A673 (cell line): ENCODE results near the gene LMBRD1.

Experiments used
- EZH2 ChIP-seq: fragments of 200-600 bp; sonication (generic); IDR thresholded peaks from 2 replicates; pipeline ENCODE4 v1.6.1; 2017; ENCODE audit warnings: borderline replicate concordance, low read depth, mild to moderate bottlenecking, mixed read lengths, antibody characterized with exemption, low read length; ENCODE audit not compliant: poor library complexity, severe bottlenecking
- TF ChIP-seq, protein P1 (sequence below): fragments of 300-800, 200-600 bp; sonication (generic); conservative IDR thresholded peaks from 2 replicates; pipeline ENCODE4 v1.5.1; 2017; ENCODE audit warnings: low read depth, mild to moderate bottlenecking, antibody characterized with exemption, low read length, moderate library complexity, mixed read lengths

DNA sequence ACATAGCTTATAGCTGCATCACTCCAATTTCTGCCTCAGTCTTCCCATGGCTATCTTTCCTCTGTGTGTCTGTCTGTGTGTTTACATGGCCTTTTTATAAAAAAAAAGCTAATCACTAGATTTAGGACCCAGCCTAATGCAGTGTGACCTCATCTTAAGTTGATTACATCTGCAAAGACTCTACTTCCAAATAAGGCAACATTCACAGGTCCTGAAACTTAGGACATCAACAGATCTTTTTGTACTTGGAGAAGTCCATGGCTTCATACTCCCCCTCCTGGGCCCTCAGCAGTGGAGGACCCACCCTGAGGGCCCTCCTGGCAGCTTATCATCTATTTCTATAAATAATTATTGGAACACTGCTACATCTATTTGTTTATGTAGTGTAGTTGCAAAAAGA is 146.1 kb downstream of the LMBRD1 start:
- TF ChIP-seq, protein P1, sequence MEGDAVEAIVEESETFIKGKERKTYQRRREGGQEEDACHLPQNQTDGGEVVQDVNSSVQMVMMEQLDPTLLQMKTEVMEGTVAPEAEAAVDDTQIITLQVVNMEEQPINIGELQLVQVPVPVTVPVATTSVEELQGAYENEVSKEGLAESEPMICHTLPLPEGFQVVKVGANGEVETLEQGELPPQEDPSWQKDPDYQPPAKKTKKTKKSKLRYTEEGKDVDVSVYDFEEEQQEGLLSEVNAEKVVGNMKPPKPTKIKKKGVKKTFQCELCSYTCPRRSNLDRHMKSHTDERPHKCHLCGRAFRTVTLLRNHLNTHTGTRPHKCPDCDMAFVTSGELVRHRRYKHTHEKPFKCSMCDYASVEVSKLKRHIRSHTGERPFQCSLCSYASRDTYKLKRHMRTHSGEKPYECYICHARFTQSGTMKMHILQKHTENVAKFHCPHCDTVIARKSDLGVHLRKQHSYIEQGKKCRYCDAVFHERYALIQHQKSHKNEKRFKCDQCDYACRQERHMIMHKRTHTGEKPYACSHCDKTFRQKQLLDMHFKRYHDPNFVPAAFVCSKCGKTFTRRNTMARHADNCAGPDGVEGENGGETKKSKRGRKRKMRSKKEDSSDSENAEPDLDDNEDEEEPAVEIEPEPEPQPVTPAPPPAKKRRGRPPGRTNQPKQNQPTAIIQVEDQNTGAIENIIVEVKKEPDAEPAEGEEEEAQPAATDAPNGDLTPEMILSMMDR = no peak
- no peak for TF ChIP-seq EZH2
